Left lung (tissue), 10 donors: Measurements from ENCODE around the gene MSTN. TPM values are rescaled to one million over a fixed set of nuclear protein-coding genes. Genes with fewer than 3 reads are reported as not detected.

Experiments used
- ATAC-seq: fragments of 200-7000 bp; cut with Tn5 transposase; one replicate; pipeline ENCODE4 v1.9.1; 2020; ENCODE audit warnings: moderate library complexity
- DNase-seq, 4 donors: peaks; one replicate each; pipeline ENCODE4 v3.0.0-alpha.2; 2013 to 2020
- H3K27ac ChIP-seq, 2 donors: fragments of 200-600 bp; sonication (generic) in 1 of 2; one replicate each; pipeline versions ENCODE4 v1.5.0 to v1.8.0; 2020 to 2021
- H3K27me3 ChIP-seq, 2 donors: fragments of 200-600 bp; sonication (generic) in 1 of 2; one replicate each; pipeline versions ENCODE4 v1.5.0 to v1.8.0; 2020 to 2021
- H3K36me3 ChIP-seq, 2 donors: fragments of 200-600 bp; sonication (generic) in 1 of 2; one replicate each; pipeline versions ENCODE4 v1.5.0 to v1.8.0; 2020 to 2021
- H3K4me1 ChIP-seq, 2 donors: fragments of 200-600 bp; one replicate each; pipeline ENCODE4 v1.8.0; 2021
- H3K4me3 ChIP-seq, 2 donors: fragments of 200-600 bp; sonication (generic) in 1 of 2; one replicate each; pipeline versions ENCODE4 v1.5.0 to v1.8.0; 2020 to 2021; ENCODE audit warnings: mild to moderate bottlenecking in 1 of 2
- H3K9me3 ChIP-seq, 2 donors: fragments of 200-600 bp; sonication (generic) in 1 of 2; one replicate each; pipeline versions ENCODE4 v1.5.0 to v1.8.0; 2020 to 2021
- CTCF ChIP-seq, 2 donors: fragments of 200-600 bp; sonication (generic) in 1 of 2; IDR thresholded peaks; one replicate each; pipeline versions ENCODE4 v1.5.0 to v1.8.0; 2021; ENCODE audit warnings: antibody characterized with exemption in 2 of 2
- intact Hi-C, 2 donors: fragments of 100-400 bp; cut with DNase I; formaldehyde crosslinking; loops; one replicate each; pipeline versions ENCODE4 v1.11.2 to v1.14.2; 2022
- polyA plus RNA-seq, 6 donors: library from polyadenylated mRNA; unstranded; fragments of 120-200 nt; gene quantifications; one replicate each; pipeline ENCODE4 v1.2.1, GENCODE V29; 2013; ENCODE audit not compliant: insufficient read length in 6 of 6
- total RNA-seq, 2 donors: library from RNA; stranded (reverse); fragmentation: NEBNext Ultra II Directional; extraction: Animal tissue kit (Norgen Biotek cat#: 25700); gene quantifications; one replicate each; pipeline ENCODE4 v1.2.1, GENCODE V29; 2021
- donor health status: DM: no; HTN: yes; CAD: no.
- donor health status: DM: no; HTN: no; CAD: no.

Gene MSTN
- total and polyA plus RNA-seq, 8 donors, result 0.12 to 1.4 (median 1.2) TPM; not detected in 1

- ATAC-seq (no peak), DNase-seq (no peak)
- Histone ChIP-seq H3K4me1 (no peaks in the 10 kb centered on the region), H3K27me3 (no peaks in the 10 kb centered on the region), H3K9me3 (no peaks in the 10 kb centered on the region), H3K27ac (no peak overlapping the region), H3K4me3 (no peak overlapping the region), H3K36me3 (no peaks in the 10 kb centered on the region)
- intact Hi-C loops, result no loop called here
- TF ChIP-seq CTCF (IDR thresholded peaks at IDR 0.05), result no peak
Measured at GRCh38 chr2:190060626-190061025, 1.9 kb downstream of the MSTN start.

- TF ChIP-seq CTCF (IDR thresholded peaks at IDR 0.05), result no peak
- no peaks in the 10 kb centered on the region for H3K36me3 ChIP-seq
- ATAC-seq, result no peak
- H3K27me3 ChIP-seq, result no peaks in the 10 kb centered on the region
- no peak overlapping the region for H3K4me3 ChIP-seq
- H3K27ac ChIP-seq, result no peak overlapping the region
- DNase-seq, result no peak
- no peaks in the 10 kb centered on the region for H3K4me1 ChIP-seq
- no peaks in the 10 kb centered on the region for H3K9me3 ChIP-seq
- intact Hi-C loops, result no loop called here
Measured at GRCh38 chr2:190060019-190060418, 2.5 kb downstream of the MSTN start.

- Histone ChIP-seq H3K27me3 (no peaks in the 10 kb centered on the region), H3K4me1 (no peaks in the 10 kb centered on the region), H3K4me3 (no peak overlapping the region), H3K9me3 (no peaks in the 10 kb centered on the region), H3K36me3 (no peaks in the 10 kb centered on the region), H3K27ac (no peak overlapping the region)
- intact Hi-C loops, result no loop called here
- no peak for TF ChIP-seq CTCF (IDR thresholded peaks at IDR 0.05)
- no peak for DNase-seq
- ATAC-seq, result no peak
Measured at GRCh38 chr2:190053426-190053825, 9.1 kb downstream of the MSTN start.

- Histone ChIP-seq H3K27ac (no peak overlapping the region), H3K4me3 (no peak overlapping the region), H3K27me3 (no peaks in the 10 kb centered on the region), H3K36me3 (no peaks in the 10 kb centered on the region), H3K9me3 (no peaks in the 10 kb centered on the region), H3K4me1 (no peaks in the 10 kb centered on the region)
- TF ChIP-seq CTCF (IDR thresholded peaks at IDR 0.05), result no peak
- DNase-seq (no peak), ATAC-seq (no peak)
- intact Hi-C loops, result no loop called here
Measured at GRCh38 chr2:190052307-190052706, 10.2 kb downstream of the MSTN start.

GRCh38 chr2:190051223-190051622 is 11.3 kb downstream of the MSTN start:
- H3K4me1 ChIP-seq, result no peaks in the 10 kb centered on the region
- H3K36me3 ChIP-seq, result no peaks in the 10 kb centered on the region
- H3K27ac ChIP-seq, result no peak overlapping the region
- DNase-seq (no peak), ATAC-seq (no peak)
- H3K4me3 ChIP-seq, result no peak overlapping the region
- H3K27me3 ChIP-seq, result no peaks in the 10 kb centered on the region
- no peak for TF ChIP-seq CTCF (IDR thresholded peaks at IDR 0.05)
- intact Hi-C loops, result no loop called here
- H3K9me3 ChIP-seq, result no peaks in the 10 kb centered on the region
